Natural killer cell (primary cell): ENCODE data around the gene PTMA. TPM values are rescaled to one million over a fixed set of nuclear protein-coding genes. Genes with fewer than 3 reads are reported as not detected.

Experiments used
- ATAC-seq, 3 donors: fragments of 150-1000 bp in 2 of 3; fragments of 200-7000 bp in 1 of 3; cut with Tn5 transposase; 1 replicate in 1 of 3; 2 replicates in 2 of 3; pipeline ENCODE4 v1.10.0; 2021; ENCODE audit warnings: mild to moderate bottlenecking in 2 of 3, moderate library complexity in 2 of 3
- DNase-seq, 2 donors: peaks; one replicate each; pipeline versions ENCODE4 v3.0.0 to v3.0.0-alpha.2; 2013 to 2021; ENCODE audit warnings: mixed read lengths in 1 of 2
- H3K27ac ChIP-seq: one replicate; pipeline ENCODE4 v1.5.1; 2013; ENCODE audit warnings: mild to moderate bottlenecking, low read length
- H3K27me3 ChIP-seq: one replicate; pipeline ENCODE4 v1.6.1; 2013; ENCODE audit warnings: low read length; ENCODE audit not compliant: control insufficient read depth, insufficient read depth
- H3K36me3 ChIP-seq: one replicate; pipeline ENCODE4 v1.6.1; 2013; ENCODE audit warnings: low read length; ENCODE audit not compliant: control insufficient read depth, insufficient read depth
- H3K4me1 ChIP-seq: one replicate; pipeline ENCODE4 v1.6.1; 2013; ENCODE audit warnings: low read length; ENCODE audit not compliant: control insufficient read depth, insufficient read depth
- H3K4me3 ChIP-seq: one replicate; pipeline ENCODE4 v1.5.1; 2013; ENCODE audit warnings: low read length
- H3K9me3 ChIP-seq: one replicate; pipeline ENCODE4 v1.6.1; 2013; ENCODE audit warnings: low read length; ENCODE audit not compliant: control insufficient read depth, insufficient read depth
- H3K27ac Mint-ChIP-seq, 2 donors: one replicate each; pipeline ENCODE4 v1.8.0; 2022; ENCODE audit warnings: mild to moderate bottlenecking in 2 of 2, mixed read lengths in 2 of 2, moderate library complexity in 1 of 2
- H3K27me3 Mint-ChIP-seq, 2 donors: one replicate each; pipeline ENCODE4 v1.8.0; 2022; ENCODE audit warnings: low read depth in 2 of 2, mixed read lengths in 2 of 2
- H3K36me3 Mint-ChIP-seq: one replicate; pipeline ENCODE4 v1.8.0; 2022; ENCODE audit warnings: mixed read lengths
- H3K4me1 Mint-ChIP-seq, 2 donors: one replicate each; pipeline ENCODE4 v1.8.0; 2022; ENCODE audit warnings: mixed read lengths in 2 of 2
- H3K4me3 Mint-ChIP-seq: one replicate; pipeline ENCODE4 v1.8.0; 2022; ENCODE audit warnings: mild to moderate bottlenecking, moderate library complexity, mixed read lengths
- H3K9me3 Mint-ChIP-seq, 2 donors: one replicate each; pipeline ENCODE4 v1.8.0; 2022; ENCODE audit warnings: mixed read lengths in 2 of 2
- WGBS: methylation state at CpG from one replicate; pipeline ENCODE4 v1.1.7; 2013; ENCODE audit warnings: missing lambda C conversion rate; ENCODE audit not compliant: insufficient coverage; 5-methylcytosine and 5-hydroxymethylcytosine counted together
- intact Hi-C: fragments of 100-400 bp; cut with micrococcal nuclease; formaldehyde crosslinking; loops from one replicate; pipeline ENCODE4 v1.14.2; 2022
- total RNA-seq, 4 donors: library from RNA; stranded (reverse); fragments of 120-200 nt in 1 of 4; gene quantifications; one replicate each; pipeline versions ENCODE4 v1.2.3 to v1.2.4, GENCODE V29; 2013 to 2022
- TF ChIP-seq, protein P1 (sequence below): fragments of 200-600 bp; IDR thresholded peaks from one replicate; pipeline ENCODE4 v1.8.0; 2022; ENCODE audit warnings: antibody characterized with exemption

PTMA gene
- total RNA-seq, 3 donors from 2014 or later (not counting 1 experiment from before 2014, with no cell fraction given), result 1,245 to 1,643 (median 1,314) TPM

DNA sequence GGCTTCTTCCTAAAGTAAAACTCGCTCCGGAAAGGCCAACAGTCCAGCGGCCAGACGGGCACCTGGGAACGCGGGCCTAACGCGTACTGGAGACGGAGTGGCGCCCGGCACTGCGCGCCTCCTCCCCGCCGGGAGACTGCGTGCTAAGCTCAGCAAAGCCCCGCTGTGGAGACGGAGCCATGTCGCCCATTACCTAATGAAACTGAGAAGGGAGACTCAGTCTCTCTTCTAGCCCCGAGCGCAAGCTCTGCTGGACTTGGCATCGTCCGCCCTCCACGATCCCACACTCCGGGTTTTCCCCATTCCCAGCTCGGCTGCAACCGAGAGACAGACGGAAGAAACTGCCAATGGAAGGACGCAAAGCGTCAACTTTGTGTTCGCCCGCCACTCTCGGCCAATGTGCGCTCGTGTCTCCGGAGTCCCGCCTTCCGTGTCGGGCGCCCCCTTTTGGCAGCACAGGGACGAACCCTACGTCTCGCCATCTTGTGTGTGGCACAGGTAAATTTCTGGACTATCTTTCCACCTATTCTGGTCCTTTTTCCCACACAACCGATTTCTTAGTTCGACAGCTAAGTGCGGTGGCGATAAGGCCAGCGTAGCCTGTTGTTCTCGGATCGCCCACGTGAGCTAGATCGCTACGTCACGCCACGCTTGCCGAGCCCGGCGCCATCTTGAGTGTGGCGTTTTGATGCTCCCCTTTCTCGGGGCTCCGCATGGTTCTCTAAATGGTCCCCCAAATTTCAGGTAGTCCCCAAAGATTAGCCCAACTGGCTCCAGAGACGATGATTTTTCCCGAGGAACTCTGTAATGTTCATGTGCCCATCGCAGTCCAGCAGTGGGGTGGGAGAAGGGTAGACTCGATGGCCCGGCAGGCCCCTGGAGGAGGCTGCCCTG, 1.3 kb upstream of the PTMA start:
- Mint-ChIP-seq H3K27ac (peak overlapping the region; percentile 97 to 100), H3K4me1 (peaks cover 24 to 37% of the 10 kb centered on the region in 2 donors), H3K27me3 (peaks cover 0 to 6% of the 10 kb centered on the region in 2 donors), H3K4me3 (peak overlapping the region; percentile 98), H3K9me3 (no peaks in the 10 kb centered on the region), H3K36me3 (peaks cover 7% of the 10 kb centered on the region)
- DNase-seq (peak; percentile 97 to 98), ATAC-seq (peak; percentile 37 to 64 (median 50))
- H3K27ac ChIP-seq, result peak overlapping the region; percentile 95
- H3K27me3 ChIP-seq, result no peaks in the 10 kb centered on the region
- peaks cover 34% of the 10 kb centered on the region for H3K4me1 ChIP-seq
- under 1% methylated on average over 66 of the region's 66 CpGs for WGBS
- peak overlapping the region; percentile 85 for H3K4me3 ChIP-seq
- intact Hi-C loops, result loop anchor here (1.0 to 5.0 kb wide), 5 partner anchors 45 to 315 kb away; partner anchors contain the start of genes NCL and PDE6D
- TF ChIP-seq, protein P1, sequence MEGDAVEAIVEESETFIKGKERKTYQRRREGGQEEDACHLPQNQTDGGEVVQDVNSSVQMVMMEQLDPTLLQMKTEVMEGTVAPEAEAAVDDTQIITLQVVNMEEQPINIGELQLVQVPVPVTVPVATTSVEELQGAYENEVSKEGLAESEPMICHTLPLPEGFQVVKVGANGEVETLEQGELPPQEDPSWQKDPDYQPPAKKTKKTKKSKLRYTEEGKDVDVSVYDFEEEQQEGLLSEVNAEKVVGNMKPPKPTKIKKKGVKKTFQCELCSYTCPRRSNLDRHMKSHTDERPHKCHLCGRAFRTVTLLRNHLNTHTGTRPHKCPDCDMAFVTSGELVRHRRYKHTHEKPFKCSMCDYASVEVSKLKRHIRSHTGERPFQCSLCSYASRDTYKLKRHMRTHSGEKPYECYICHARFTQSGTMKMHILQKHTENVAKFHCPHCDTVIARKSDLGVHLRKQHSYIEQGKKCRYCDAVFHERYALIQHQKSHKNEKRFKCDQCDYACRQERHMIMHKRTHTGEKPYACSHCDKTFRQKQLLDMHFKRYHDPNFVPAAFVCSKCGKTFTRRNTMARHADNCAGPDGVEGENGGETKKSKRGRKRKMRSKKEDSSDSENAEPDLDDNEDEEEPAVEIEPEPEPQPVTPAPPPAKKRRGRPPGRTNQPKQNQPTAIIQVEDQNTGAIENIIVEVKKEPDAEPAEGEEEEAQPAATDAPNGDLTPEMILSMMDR, result peak; percentile 92
- H3K9me3 ChIP-seq, result no peaks in the 10 kb centered on the region
- H3K36me3 ChIP-seq, result peaks cover 7% of the 10 kb centered on the region

GRCh38 chr2:231707625-231707926, 749 bp upstream of the PTMA start:
- peak overlapping the region; percentile 95 for H3K27ac ChIP-seq
- no peaks in the 10 kb centered on the region for H3K9me3 ChIP-seq
- intact Hi-C loops, result loop anchor here (2.0 to 5.0 kb wide), 4 partner anchors 73 to 315 kb away; partner anchors contain the start of genes NCL and PDE6D
- ATAC-seq (no peak), DNase-seq (peak in 1 of 2 donors; percentile 73)
- Mint-ChIP-seq H3K27ac (peak overlapping the region; percentile 97 to 100), H3K36me3 (peaks cover 13% of the 10 kb centered on the region), H3K4me3 (peak overlapping the region; percentile 98), H3K9me3 (no peaks in the 10 kb centered on the region), H3K27me3 (peaks cover 0 to 6% of the 10 kb centered on the region in 2 donors), H3K4me1 (peaks cover 30 to 43% of the 10 kb centered on the region in 2 donors)
- H3K4me1 ChIP-seq, result peaks cover 40% of the 10 kb centered on the region
- 2% methylated on average over 30 of the region's 30 CpGs for WGBS
- peaks cover 13% of the 10 kb centered on the region for H3K36me3 ChIP-seq
- no peaks in the 10 kb centered on the region for H3K27me3 ChIP-seq
- H3K4me3 ChIP-seq, result peak overlapping the region; percentile 85
- TF ChIP-seq, protein P1, result no peak

- peak overlapping the region; percentile 97 to 100 for H3K27ac Mint-ChIP-seq
- no peaks in the 10 kb centered on the region for H3K9me3 ChIP-seq
- TF ChIP-seq, protein P1, result no peak
- peaks cover 48% of the 10 kb centered on the region for H3K4me1 ChIP-seq
- H3K27me3 ChIP-seq, result no peaks in the 10 kb centered on the region
- peaks cover 0 to 6% of the 10 kb centered on the region in 2 donors for H3K27me3 Mint-ChIP-seq
- intact Hi-C loops, result loop anchor here (5.0 kb wide), 3 partner anchors 197 to 317 kb away; partner anchors contain the start of gene NCL
- H3K9me3 Mint-ChIP-seq, result no peaks in the 10 kb centered on the region
- H3K4me1 Mint-ChIP-seq, result peaks cover 40 to 54% of the 10 kb centered on the region in 2 donors
- ATAC-seq, result peak in 2 of 3 donors; percentile 0 to 1
- peaks cover 13% of the 10 kb centered on the region for H3K36me3 Mint-ChIP-seq
- peak overlapping the region; percentile 92 for H3K27ac ChIP-seq
- WGBS, result under 1% methylated on average over 118 of the region's 118 CpGs
- peaks cover 21% of the 10 kb centered on the region for H3K36me3 ChIP-seq
- DNase-seq, result peak; percentile 70 to 80
- H3K4me3 Mint-ChIP-seq, result peak overlapping the region; percentile 99
- H3K4me3 ChIP-seq, result peak overlapping the region; percentile 91
Measured at GRCh38 chr2:231708773-231709635, 679 bp downstream of the PTMA start.
